Measurements from ENCODE around the gene FADD. TPM values are rescaled to one million over a fixed set of nuclear protein-coding genes. Genes with fewer than 3 reads are reported as not detected.

FADD gene
- total RNA-seq, 4 donors from 2014 or later = 17.9 to 24.5 (median 21.0) TPM

DNA sequence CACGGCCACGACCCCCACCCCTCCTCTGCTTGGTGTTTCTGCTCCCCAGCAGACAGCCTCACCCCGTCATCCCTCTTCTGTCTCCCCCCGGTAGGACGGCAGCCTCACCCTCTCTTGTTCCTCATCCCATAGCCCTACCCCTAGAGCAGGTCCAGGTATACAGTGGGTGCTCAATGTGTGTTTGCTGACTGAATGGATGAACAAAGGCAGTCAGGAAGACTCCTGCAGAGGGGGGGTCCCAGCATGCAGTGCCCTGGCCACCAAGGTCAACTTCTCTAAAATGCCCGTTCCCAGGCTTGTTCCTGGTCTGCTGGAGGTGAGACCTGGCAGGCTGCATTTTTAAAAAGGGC is 34.7 kb upstream of the FADD start:
- DNase-seq (ENCODE audit: low spot score in 2 of 2) = no peak
- WGBS, 2 donors = 90 to 92% methylated on average over 6 of the region's 6 CpGs
- TF ChIP-seq, protein P1, sequence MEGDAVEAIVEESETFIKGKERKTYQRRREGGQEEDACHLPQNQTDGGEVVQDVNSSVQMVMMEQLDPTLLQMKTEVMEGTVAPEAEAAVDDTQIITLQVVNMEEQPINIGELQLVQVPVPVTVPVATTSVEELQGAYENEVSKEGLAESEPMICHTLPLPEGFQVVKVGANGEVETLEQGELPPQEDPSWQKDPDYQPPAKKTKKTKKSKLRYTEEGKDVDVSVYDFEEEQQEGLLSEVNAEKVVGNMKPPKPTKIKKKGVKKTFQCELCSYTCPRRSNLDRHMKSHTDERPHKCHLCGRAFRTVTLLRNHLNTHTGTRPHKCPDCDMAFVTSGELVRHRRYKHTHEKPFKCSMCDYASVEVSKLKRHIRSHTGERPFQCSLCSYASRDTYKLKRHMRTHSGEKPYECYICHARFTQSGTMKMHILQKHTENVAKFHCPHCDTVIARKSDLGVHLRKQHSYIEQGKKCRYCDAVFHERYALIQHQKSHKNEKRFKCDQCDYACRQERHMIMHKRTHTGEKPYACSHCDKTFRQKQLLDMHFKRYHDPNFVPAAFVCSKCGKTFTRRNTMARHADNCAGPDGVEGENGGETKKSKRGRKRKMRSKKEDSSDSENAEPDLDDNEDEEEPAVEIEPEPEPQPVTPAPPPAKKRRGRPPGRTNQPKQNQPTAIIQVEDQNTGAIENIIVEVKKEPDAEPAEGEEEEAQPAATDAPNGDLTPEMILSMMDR (IDR thresholded peaks at IDR 0.05) = no peak
- TF ChIP-seq POLR2A (IDR thresholded peaks at IDR 0.05) = no peak
- no peak overlapping the region for H3K4me3 ChIP-seq (ENCODE audit: low read depth, poor library complexity, severe bottlenecking)
- intact Hi-C loops (cut with DNase I; ENCODE audit: low total_unique reads) = no loop called here

- intact Hi-C loops (cut with DNase I; ENCODE audit: low total_unique reads) = no loop called here
- WGBS, 2 donors = 64 to 79% methylated on average over 6 to 11 of the region's 11 CpGs
- H3K4me3 ChIP-seq (ENCODE audit: low read depth, poor library complexity, severe bottlenecking) = no peak overlapping the region
- no peak for DNase-seq (ENCODE audit: low spot score in 2 of 2)
- TF ChIP-seq POLR2A (IDR thresholded peaks at IDR 0.05) = no peak
- TF ChIP-seq, protein P1 (IDR thresholded peaks at IDR 0.05) = no peak
Measured at GRCh38 chr11:70169127-70169526, 34.0 kb upstream of the FADD start.

- WGBS, 2 donors = 57 to 76% methylated on average over 7 to 8 of the region's 8 CpGs
- DNase-seq (ENCODE audit: low spot score in 2 of 2) = no peak
- TF ChIP-seq, protein P1 (IDR thresholded peaks at IDR 0.05) = no peak
- TF ChIP-seq POLR2A (IDR thresholded peaks at IDR 0.05) = no peak
- no peak overlapping the region for H3K4me3 ChIP-seq (ENCODE audit: low read depth, poor library complexity, severe bottlenecking)
- intact Hi-C loops (cut with DNase I; ENCODE audit: low total_unique reads) = no loop called here
Measured at GRCh38 chr11:70169632-70170031, 33.5 kb upstream of the FADD start.

DNA sequence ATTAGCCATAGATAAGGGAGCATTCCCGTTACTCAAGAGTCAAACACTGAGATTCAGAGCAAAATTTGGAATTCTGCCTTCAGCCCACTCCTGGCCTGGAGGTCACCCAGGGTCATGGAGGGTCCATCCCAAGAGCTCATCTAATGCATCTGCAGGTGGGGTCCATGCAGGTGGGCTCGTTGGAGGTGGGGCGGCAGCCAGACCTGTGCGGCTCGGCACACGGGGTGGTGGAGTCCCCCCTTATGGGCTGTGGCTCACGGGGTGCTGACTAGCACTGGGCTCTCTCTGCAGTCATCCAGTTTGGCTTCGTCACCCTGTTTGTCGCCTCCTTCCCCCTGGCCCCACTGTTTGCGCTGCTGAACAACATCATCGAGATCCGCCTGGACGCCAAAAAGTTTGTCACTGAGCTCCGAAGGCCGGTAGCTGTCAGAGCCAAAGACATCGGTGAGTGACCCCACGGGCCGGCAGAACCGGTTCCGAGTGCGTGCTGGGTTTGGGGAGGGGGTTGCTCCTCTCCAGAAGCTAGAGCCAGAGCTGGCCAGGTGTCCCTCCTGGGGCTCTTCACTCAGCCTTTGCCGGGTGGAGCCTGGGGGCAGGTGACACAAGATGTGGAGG is 32.4 kb upstream of the FADD start:
- no peak for TF ChIP-seq POLR2A (IDR thresholded peaks at IDR 0.05)
- TF ChIP-seq, protein P1 (IDR thresholded peaks at IDR 0.05) = no peak
- intact Hi-C loops (cut with DNase I; ENCODE audit: low total_unique reads) = no loop called here
- no peak overlapping the region for H3K4me3 ChIP-seq (ENCODE audit: low read depth, poor library complexity, severe bottlenecking)
- no peak for DNase-seq (ENCODE audit: low spot score in 2 of 2)
- 78 to 90% methylated on average over 19 to 20 of the region's 22 CpGs for WGBS, 2 donors

DNA sequence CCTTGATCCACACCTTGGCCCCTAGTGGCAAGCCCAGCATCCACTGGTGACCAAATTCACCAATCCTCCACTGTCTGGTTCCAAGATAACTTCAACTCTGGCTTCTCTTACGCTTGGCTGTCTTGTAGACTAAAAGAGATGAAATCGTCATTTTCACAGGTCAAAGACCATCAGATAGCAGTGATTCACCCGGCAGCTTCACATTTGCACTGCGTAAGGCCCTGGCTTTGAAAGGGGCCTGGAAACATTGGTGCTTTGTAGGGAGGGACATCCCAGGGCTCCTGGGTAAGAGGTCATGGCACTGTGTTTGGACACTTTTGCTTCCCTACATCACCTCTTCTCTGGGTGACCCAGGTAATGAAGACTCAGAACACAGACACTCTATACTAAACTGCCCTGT is 30.1 kb upstream of the FADD start:
- TF ChIP-seq, protein P1 (IDR thresholded peaks at IDR 0.05) = no peak
- TF ChIP-seq POLR2A (IDR thresholded peaks at IDR 0.05) = no peak
- H3K4me3 ChIP-seq (ENCODE audit: low read depth, poor library complexity, severe bottlenecking) = no peak overlapping the region
- intact Hi-C loops (cut with DNase I; ENCODE audit: low total_unique reads) = no loop called here
- DNase-seq (ENCODE audit: low spot score in 2 of 2) = no peak
- WGBS, 2 donors = 82 to 88% methylated on average over 4 of the region's 4 CpGs

All from lower leg skin (tissue), 4 donors.